Left lung (tissue), 10 donors: ENCODE data around the gene BBS9. TPM values are rescaled to one million over a fixed set of nuclear protein-coding genes. Genes with fewer than 3 reads are reported as not detected.
"Not testable (repeated sequence)": the region's sequence is repeated elsewhere in the genome, so short reads cannot be mapped to it uniquely, and the experiment has no call there.

Source experiments
- ATAC-seq: fragments of 200-7000 bp; cut with Tn5 transposase; one replicate; pipeline ENCODE4 v1.9.1; 2020; ENCODE audit warnings: moderate library complexity
- DNase-seq, 4 donors: peaks; one replicate each; pipeline ENCODE4 v3.0.0-alpha.2; 2013 to 2020
- H3K27ac ChIP-seq, 2 donors: fragments of 200-600 bp; sonication (generic) in 1 of 2; one replicate each; pipeline versions ENCODE4 v1.5.0 to v1.8.0; 2020 to 2021
- H3K27me3 ChIP-seq, 2 donors: fragments of 200-600 bp; sonication (generic) in 1 of 2; one replicate each; pipeline versions ENCODE4 v1.5.0 to v1.8.0; 2020 to 2021
- H3K36me3 ChIP-seq, 2 donors: fragments of 200-600 bp; sonication (generic) in 1 of 2; one replicate each; pipeline versions ENCODE4 v1.5.0 to v1.8.0; 2020 to 2021
- H3K4me1 ChIP-seq, 2 donors: fragments of 200-600 bp; one replicate each; pipeline ENCODE4 v1.8.0; 2021
- H3K4me3 ChIP-seq, 2 donors: fragments of 200-600 bp; sonication (generic) in 1 of 2; one replicate each; pipeline versions ENCODE4 v1.5.0 to v1.8.0; 2020 to 2021; ENCODE audit warnings: mild to moderate bottlenecking in 1 of 2
- H3K9me3 ChIP-seq, 2 donors: fragments of 200-600 bp; sonication (generic) in 1 of 2; one replicate each; pipeline versions ENCODE4 v1.5.0 to v1.8.0; 2020 to 2021
- intact Hi-C, 2 donors: fragments of 100-400 bp; cut with DNase I; formaldehyde crosslinking; loops; one replicate each; pipeline versions ENCODE4 v1.11.2 to v1.14.2; 2022
- polyA plus RNA-seq, 6 donors: library from polyadenylated mRNA; unstranded; fragments of 120-200 nt; gene quantifications; one replicate each; pipeline ENCODE4 v1.2.1, GENCODE V29; 2013; ENCODE audit not compliant: insufficient read length in 6 of 6
- total RNA-seq, 2 donors: library from RNA; stranded (reverse); fragmentation: NEBNext Ultra II Directional; extraction: Animal tissue kit (Norgen Biotek cat#: 25700); gene quantifications; one replicate each; pipeline ENCODE4 v1.2.1, GENCODE V29; 2021
- TF ChIP-seq, protein P1 (sequence below), 2 donors: fragments of 200-600 bp; sonication (generic) in 1 of 2; IDR thresholded peaks; one replicate each; pipeline versions ENCODE4 v1.5.0 to v1.8.0; 2021; ENCODE audit warnings: antibody characterized with exemption in 2 of 2
- donor health status: DM: no; HTN: yes; CAD: no.
- donor health status: DM: no; HTN: no; CAD: no.

The BBS9 gene
- total and polyA plus RNA-seq, 8 donors = 14.5 to 25.1 (median 19.1) TPM

DNA sequence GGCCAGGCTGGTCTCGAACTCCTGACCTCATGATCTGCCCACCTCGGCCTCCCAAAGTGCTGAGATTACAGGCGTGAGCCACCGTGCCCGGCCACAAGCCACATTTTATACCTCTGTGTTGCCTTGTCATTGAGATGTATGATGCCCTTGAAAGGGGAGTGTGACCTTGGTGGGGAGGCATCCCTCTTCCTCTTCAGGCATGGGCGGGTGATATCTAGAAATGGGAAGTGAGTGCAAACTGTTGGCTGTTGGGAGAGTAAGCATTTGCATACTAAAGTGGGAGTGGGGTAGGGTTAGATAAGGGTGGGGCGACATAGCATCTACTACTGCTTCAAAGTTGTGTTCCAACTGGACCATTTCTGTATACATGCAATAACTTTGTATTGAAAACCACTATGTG lies 40.2 kb upstream of the BBS9 start:
- Histone ChIP-seq H3K4me3 (no peak overlapping the region), H3K27ac (no peak overlapping the region), H3K27me3 (no peaks in the 10 kb centered on the region), H3K36me3 (peaks cover 0 to 13% of the 10 kb centered on the region in 2 donors), H3K9me3 (peaks cover 0 to 3% of the 10 kb centered on the region in 2 donors), H3K4me1 (no peaks in the 10 kb centered on the region)
- DNase-seq (no peak), ATAC-seq (no peak)
- TF ChIP-seq, protein P1, sequence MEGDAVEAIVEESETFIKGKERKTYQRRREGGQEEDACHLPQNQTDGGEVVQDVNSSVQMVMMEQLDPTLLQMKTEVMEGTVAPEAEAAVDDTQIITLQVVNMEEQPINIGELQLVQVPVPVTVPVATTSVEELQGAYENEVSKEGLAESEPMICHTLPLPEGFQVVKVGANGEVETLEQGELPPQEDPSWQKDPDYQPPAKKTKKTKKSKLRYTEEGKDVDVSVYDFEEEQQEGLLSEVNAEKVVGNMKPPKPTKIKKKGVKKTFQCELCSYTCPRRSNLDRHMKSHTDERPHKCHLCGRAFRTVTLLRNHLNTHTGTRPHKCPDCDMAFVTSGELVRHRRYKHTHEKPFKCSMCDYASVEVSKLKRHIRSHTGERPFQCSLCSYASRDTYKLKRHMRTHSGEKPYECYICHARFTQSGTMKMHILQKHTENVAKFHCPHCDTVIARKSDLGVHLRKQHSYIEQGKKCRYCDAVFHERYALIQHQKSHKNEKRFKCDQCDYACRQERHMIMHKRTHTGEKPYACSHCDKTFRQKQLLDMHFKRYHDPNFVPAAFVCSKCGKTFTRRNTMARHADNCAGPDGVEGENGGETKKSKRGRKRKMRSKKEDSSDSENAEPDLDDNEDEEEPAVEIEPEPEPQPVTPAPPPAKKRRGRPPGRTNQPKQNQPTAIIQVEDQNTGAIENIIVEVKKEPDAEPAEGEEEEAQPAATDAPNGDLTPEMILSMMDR (IDR thresholded peaks at IDR 0.05) = no peak
- intact Hi-C loops = no loop called here

DNA sequence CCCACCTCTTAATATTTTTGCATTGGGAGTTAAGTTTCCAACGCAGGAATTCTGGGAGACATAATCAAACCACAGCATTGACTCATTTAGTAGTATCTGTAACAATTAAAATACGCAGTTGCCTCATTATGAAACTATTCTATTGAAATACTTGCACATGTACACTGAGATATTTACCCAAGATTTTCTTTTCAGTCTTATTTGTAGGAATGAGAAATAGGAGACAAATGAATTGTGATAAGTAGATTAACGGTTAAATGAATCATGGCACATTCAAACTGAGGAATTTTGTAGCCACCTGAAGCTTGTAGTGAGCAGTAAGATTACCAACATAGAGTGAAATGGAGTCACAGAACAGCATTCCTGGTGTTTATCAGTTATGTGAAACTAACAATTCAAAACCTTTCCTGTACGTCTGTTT lies 38.2 kb upstream of the BBS9 start:
- ATAC-seq = no peak
- TF ChIP-seq, protein P1 (IDR thresholded peaks at IDR 0.05) = no peak
- Histone ChIP-seq H3K27me3 (no peaks in the 10 kb centered on the region), H3K4me3 (no peak overlapping the region), H3K4me1 (no peaks in the 10 kb centered on the region), H3K27ac (no peak overlapping the region), H3K36me3 (peaks cover 0 to 31% of the 10 kb centered on the region in 2 donors), H3K9me3 (peaks cover 0 to under 1% of the 10 kb centered on the region in 2 donors)
- intact Hi-C loops = no loop called here
- DNase-seq = no peak

DNA sequence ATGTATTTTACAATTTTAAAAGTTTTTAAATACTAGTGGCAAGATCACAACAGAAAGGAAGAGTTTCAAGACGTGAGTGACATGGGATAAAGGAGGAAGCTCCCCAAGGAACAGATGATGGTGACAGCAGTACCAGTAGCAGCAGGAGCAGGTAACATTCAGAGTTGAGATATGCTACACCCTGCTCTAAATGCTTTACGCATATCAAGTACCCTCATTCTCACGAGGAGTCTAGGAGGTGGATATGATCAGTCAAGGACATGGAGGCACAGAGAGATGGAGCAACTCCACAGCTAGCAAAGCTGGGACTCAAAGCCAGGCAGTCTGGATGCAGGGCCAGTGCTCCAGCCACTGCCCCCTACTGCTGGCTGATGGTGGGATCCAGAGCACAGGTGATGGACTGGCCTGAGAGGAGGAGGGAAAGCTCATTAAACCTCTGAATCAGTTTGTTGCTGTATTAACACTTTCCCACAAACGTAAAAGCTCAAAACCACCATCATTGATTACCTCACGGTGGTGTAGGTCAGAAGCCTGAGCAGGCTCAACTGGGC lies 37.6 kb upstream of the BBS9 start:
- intact Hi-C loops = no loop called here
- peaks cover 0 to 37% of the 10 kb centered on the region in 2 donors for H3K36me3 ChIP-seq
- ATAC-seq (no peak), DNase-seq (no peak)
- no peaks in the 10 kb centered on the region for H3K27me3 ChIP-seq
- no peak overlapping the region for H3K4me3 ChIP-seq
- H3K4me1 ChIP-seq = no peaks in the 10 kb centered on the region
- H3K9me3 ChIP-seq = no peaks in the 10 kb centered on the region
- H3K27ac ChIP-seq = no peak overlapping the region
- TF ChIP-seq, protein P1 (IDR thresholded peaks at IDR 0.05) = no peak

DNA sequence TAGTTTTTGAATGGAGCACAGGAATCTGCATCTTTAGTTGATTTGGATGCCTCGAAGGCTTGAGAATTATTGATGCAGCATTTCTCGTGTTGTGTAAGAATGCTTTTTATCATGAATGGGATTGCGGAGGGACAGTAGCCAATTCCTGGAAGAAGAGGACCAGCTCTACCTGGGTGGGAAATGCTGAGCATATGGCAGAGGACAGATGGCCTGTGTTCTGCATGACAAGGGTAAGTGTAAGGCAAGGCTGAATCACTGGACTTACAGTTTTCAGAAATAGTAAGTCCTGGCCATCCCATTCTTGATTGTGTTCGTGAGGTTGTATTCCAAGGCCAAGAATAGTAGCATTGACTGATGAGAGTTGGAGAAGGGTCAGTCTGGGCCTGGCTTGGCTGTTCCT lies 36.1 kb upstream of the BBS9 start:
- no peak for ATAC-seq
- Histone ChIP-seq H3K27me3 (no peaks in the 10 kb centered on the region), H3K9me3 (no peaks in the 10 kb centered on the region), H3K4me3 (no peak overlapping the region), H3K27ac (no peak overlapping the region), H3K4me1 (no peaks in the 10 kb centered on the region), H3K36me3 (peaks cover 0 to 53% of the 10 kb centered on the region in 2 donors)
- no peak for DNase-seq
- TF ChIP-seq, protein P1 (IDR thresholded peaks at IDR 0.05) = no peak
- intact Hi-C loops = no loop called here

GRCh38 chr7:33094745-33095275 lies 34.6 kb upstream of the BBS9 start:
- H3K36me3 ChIP-seq = peaks cover 0 to 64% of the 10 kb centered on the region in 2 donors
- intact Hi-C loops, ATAC-seq, H3K27ac ChIP-seq, H3K4me3 ChIP-seq, DNase-seq, H3K4me1 ChIP-seq, H3K27me3 ChIP-seq, H3K9me3 ChIP-seq: not testable (repeated sequence)
